ENCODE results near the gene EML6. TPM values are rescaled to one million over a fixed set of nuclear protein-coding genes. Genes with fewer than 3 reads are reported as not detected.

EML6 gene
- total RNA-seq, 4 donors from 2014 or later, result 1.2 to 4.4 (median 3.1) TPM

GRCh38 chr2:54831480-54831879 lies 108.0 kb downstream of the EML6 start:
- no peaks in the 10 kb centered on the region for H3K36me3 ChIP-seq
- H3K4me1 ChIP-seq, result no peaks in the 10 kb centered on the region
- intact Hi-C loops (cut with DNase I), result loop anchor here (10.0 kb wide), 1 partner anchor 307 kb away; no protein-coding TSS in a partner anchor
- TF ChIP-seq CTCF (IDR thresholded peaks at IDR 0.05) (no peak), POLR2A (IDR thresholded peaks at IDR 0.05) (no peak)
- WGBS, 2 donors, result 92 to 95% methylated on average over 5 to 6 of the region's 9 CpGs
- no peak for DNase-seq
- H3K9me3 ChIP-seq, result no peaks in the 10 kb centered on the region
- no peaks in the 10 kb centered on the region for H3K27me3 ChIP-seq
- H3K4me3 ChIP-seq, result no peak overlapping the region
- no peak overlapping the region for H3K27ac ChIP-seq

- Histone ChIP-seq H3K27ac (no peak overlapping the region), H3K9me3 (no peaks in the 10 kb centered on the region), H3K4me1 (peaks cover 0 to 3% (median 0%) of the 10 kb centered on the region in 3 donors), H3K36me3 (no peaks in the 10 kb centered on the region), H3K27me3 (no peaks in the 10 kb centered on the region), H3K4me3 (no peak overlapping the region)
- no peak for DNase-seq
- intact Hi-C loops (cut with DNase I), result loop anchor here (10.0 kb wide), 1 partner anchor 310 kb away; no protein-coding TSS in a partner anchor
- no peak for TF ChIP-seq CTCF (IDR thresholded peaks at IDR 0.05)
- TF ChIP-seq POLR2A (IDR thresholded peaks at IDR 0.05), result no peak
- 92 to 96% methylated on average over 5 of the region's 5 CpGs for WGBS, 2 donors
Measured at GRCh38 chr2:54834721-54835120, 111.3 kb downstream of the EML6 start.

- intact Hi-C loops (cut with DNase I), result loop anchor here (10.0 kb wide), 1 partner anchor 312 kb away; no protein-coding TSS in a partner anchor
- Histone ChIP-seq H3K36me3 (no peaks in the 10 kb centered on the region), H3K27ac (no peak overlapping the region), H3K4me1 (peaks cover 0 to 3% (median 0%) of the 10 kb centered on the region in 3 donors), H3K4me3 (no peak overlapping the region), H3K27me3 (no peaks in the 10 kb centered on the region), H3K9me3 (no peaks in the 10 kb centered on the region)
- no peak for DNase-seq
- no peak for TF ChIP-seq CTCF (IDR thresholded peaks at IDR 0.05)
- TF ChIP-seq POLR2A (IDR thresholded peaks at IDR 0.05), result no peak
- 71 to 73% methylated on average over 3 to 4 of the region's 4 CpGs for WGBS, 2 donors
Measured at GRCh38 chr2:54836477-54836876, 113.0 kb downstream of the EML6 start.

GRCh38 chr2:54838585-54839035 lies 115.1 kb downstream of the EML6 start:
- peaks cover 0 to 7% (median 0%) of the 10 kb centered on the region in 3 donors for H3K4me1 ChIP-seq
- H3K9me3 ChIP-seq, result no peaks in the 10 kb centered on the region
- intact Hi-C loops (cut with DNase I), result loop anchor here (10.0 kb wide), 1 partner anchor 314 kb away; no protein-coding TSS in a partner anchor
- peak; percentile 77 to 91 (median 84) for TF ChIP-seq CTCF (IDR thresholded peaks at IDR 0.05)
- TF ChIP-seq POLR2A (IDR thresholded peaks at IDR 0.05), result no peak
- H3K27ac ChIP-seq, result no peak overlapping the region
- no peaks in the 10 kb centered on the region for H3K36me3 ChIP-seq
- H3K27me3 ChIP-seq, result no peaks in the 10 kb centered on the region
- WGBS, 2 donors, result 2 to 4% methylated on average over 4 of the region's 4 CpGs
- no peak for DNase-seq
- no peak overlapping the region for H3K4me3 ChIP-seq

- no peak for DNase-seq
- intact Hi-C loops (cut with DNase I), result loop anchor here (10.0 kb wide), 2 partner anchors 105 to 315 kb away; no protein-coding TSS in a partner anchor
- H3K27me3 ChIP-seq, result no peaks in the 10 kb centered on the region
- H3K4me3 ChIP-seq, result no peak overlapping the region
- peaks cover 0 to 7% (median 0%) of the 10 kb centered on the region in 3 donors for H3K4me1 ChIP-seq
- no peak for TF ChIP-seq POLR2A (IDR thresholded peaks at IDR 0.05)
- TF ChIP-seq CTCF (IDR thresholded peaks at IDR 0.05), result no peak
- no peaks in the 10 kb centered on the region for H3K9me3 ChIP-seq
- WGBS, 2 donors, result 84 to 89% methylated on average over 6 of the region's 6 CpGs
- no peak overlapping the region for H3K27ac ChIP-seq
- no peaks in the 10 kb centered on the region for H3K36me3 ChIP-seq
Measured at GRCh38 chr2:54839461-54840255, 116.2 kb downstream of the EML6 start.
